GM13977 (cell line): ENCODE results near the gene SYNDIG1L.

ENCODE experiments used
- DNase-seq: peaks from one replicate; pipeline ENCODE4 v3.0.0; 2012; ENCODE audit warnings: low spot score
- CTCF ChIP-seq: IDR thresholded peaks from 2 replicates; pipeline ENCODE4 v1.5.1; 2012; ENCODE audit warnings: mild to moderate bottlenecking, control low read depth; ENCODE audit not compliant: insufficient read depth; ENCODE audit errors: extremely low read depth, missing control alignments
- in situ Hi-C: fragments of 300-500 bp; cut with MboI; formaldehyde crosslinking; loops from one replicate; pipeline ENCODE4 v1.12.0; 2022; ENCODE audit warnings: low sequenced_read_pairs, low pct_unique_long_range_greater_than_20kb, mixed read lengths, inconsistent platforms; ENCODE audit not compliant: unreplicated experiment

Gene SYNDIG1L

GRCh38 chr14:74415115-74415437 lies 10.9 kb downstream of the SYNDIG1L start:
- DNase-seq, result no peak

GRCh38 chr14:74414403-74415114 lies 11.5 kb downstream of the SYNDIG1L start:
- no peak for TF ChIP-seq CTCF
- no peak for DNase-seq
- in situ Hi-C loops, result no loop called here

More at GRCh38 chr14:74415115-74415437, 10.9 kb downstream of the SYNDIG1L start:
- no peak for TF ChIP-seq CTCF
- in situ Hi-C loops, result no loop called here

GRCh38 chr14:74413627-74414026 lies 12.4 kb downstream of the SYNDIG1L start:
- in situ Hi-C loops, result no loop called here
- DNase-seq, result no peak

GRCh38 chr14:74412753-74413152 lies 13.3 kb downstream of the SYNDIG1L start:
- no peak for DNase-seq
- in situ Hi-C loops, result no loop called here
- no peak for TF ChIP-seq CTCF

More at GRCh38 chr14:74413627-74414026, 12.4 kb downstream of the SYNDIG1L start:
- TF ChIP-seq CTCF, result no peak

GRCh38 chr14:74411671-74412070 lies 14.3 kb downstream of the SYNDIG1L start:
- no peak for TF ChIP-seq CTCF

GRCh38 chr14:74409441-74409840 lies 16.6 kb downstream of the SYNDIG1L start:
- DNase-seq, result no peak
- TF ChIP-seq CTCF, result no peak
- in situ Hi-C loops, result no loop called here

More at GRCh38 chr14:74411671-74412070, 14.3 kb downstream of the SYNDIG1L start:
- in situ Hi-C loops, result no loop called here
- DNase-seq, result no peak

- in situ Hi-C loops, result no loop called here
- no peak for DNase-seq
- TF ChIP-seq CTCF, result no peak
Measured at GRCh38 chr14:74408870-74409269, 17.1 kb downstream of the SYNDIG1L start.
